ENCODE data around the gene ADAM17. TPM values are rescaled to one million over a fixed set of nuclear protein-coding genes. Genes with fewer than 3 reads are reported as not detected.
"Not testable (repeated sequence)": the region's sequence is repeated elsewhere in the genome, so short reads cannot be mapped to it uniquely, and the experiment has no call there.

The ADAM17 gene
- total RNA-seq, 1 donor from 2014 or later = 49.1 TPM

DNA sequence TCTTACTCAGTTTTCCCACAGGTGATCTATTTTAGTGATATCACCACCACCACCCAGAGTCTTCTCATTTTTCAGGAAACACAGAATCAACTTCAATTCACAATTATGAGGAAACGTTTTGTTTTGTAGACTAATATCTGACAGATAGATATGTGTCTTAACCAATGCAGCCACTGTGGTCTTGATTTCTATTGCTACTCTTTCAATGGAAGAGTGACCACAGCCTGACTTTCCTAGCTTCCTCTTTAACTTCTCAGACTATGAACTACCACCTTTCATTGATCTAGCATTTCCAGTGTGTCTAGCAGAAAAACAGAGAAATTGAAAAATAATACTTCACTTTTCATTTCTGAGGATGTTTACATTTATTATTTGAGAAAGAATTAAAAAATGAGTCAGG lies 20.5 kb downstream of the ADAM17 start:
- no peak for DNase-seq (ENCODE audit: low spot score)
- no peak for ATAC-seq
- intact Hi-C loops (cut with DNase I) = no loop called here

DNA sequence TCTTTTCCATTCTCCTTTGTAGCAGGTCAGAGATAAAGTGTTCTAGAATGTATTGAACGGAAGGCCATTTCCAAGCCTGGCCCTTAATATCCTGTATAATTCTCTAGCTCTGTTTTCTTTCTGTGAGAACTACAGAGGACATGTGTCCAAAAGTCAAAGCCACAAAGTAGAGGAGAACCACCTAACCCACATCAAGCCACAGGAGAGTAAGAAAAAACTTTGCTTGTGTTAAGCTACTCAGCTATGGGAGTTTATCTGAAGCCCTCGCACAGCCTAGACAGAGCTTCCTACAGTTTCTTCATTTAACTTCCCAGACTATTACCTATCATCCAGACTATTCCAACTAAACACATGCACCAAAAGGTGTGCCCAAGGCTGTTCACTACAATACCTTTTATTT lies 22.0 kb downstream of the ADAM17 start:
- DNase-seq (ENCODE audit: low spot score) (no peak), ATAC-seq (no peak)
- intact Hi-C loops (cut with DNase I) = no loop called here

DNA sequence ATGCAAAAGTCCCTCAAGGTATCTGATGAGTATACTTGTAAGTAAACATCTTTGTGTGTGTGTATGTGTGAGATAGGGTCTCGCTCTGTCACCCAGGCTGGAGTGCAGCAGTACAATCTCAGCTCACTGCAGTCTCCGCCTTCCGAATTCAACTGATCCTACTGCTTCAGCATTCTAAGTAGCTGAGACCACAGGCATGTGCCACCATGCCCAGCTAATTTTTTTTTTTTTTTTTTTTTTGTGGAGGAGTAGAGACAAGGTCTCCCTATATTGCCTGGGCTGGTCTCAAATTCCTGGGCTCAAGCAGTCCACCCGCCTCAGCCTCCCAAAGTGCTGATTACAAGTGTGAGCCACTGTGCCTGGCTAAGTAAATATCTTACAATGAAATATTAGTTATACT lies 23.2 kb downstream of the ADAM17 start:
- intact Hi-C loops (cut with DNase I) = no loop called here
- ATAC-seq (no peak), DNase-seq (ENCODE audit: low spot score) (no peak)

DNA sequence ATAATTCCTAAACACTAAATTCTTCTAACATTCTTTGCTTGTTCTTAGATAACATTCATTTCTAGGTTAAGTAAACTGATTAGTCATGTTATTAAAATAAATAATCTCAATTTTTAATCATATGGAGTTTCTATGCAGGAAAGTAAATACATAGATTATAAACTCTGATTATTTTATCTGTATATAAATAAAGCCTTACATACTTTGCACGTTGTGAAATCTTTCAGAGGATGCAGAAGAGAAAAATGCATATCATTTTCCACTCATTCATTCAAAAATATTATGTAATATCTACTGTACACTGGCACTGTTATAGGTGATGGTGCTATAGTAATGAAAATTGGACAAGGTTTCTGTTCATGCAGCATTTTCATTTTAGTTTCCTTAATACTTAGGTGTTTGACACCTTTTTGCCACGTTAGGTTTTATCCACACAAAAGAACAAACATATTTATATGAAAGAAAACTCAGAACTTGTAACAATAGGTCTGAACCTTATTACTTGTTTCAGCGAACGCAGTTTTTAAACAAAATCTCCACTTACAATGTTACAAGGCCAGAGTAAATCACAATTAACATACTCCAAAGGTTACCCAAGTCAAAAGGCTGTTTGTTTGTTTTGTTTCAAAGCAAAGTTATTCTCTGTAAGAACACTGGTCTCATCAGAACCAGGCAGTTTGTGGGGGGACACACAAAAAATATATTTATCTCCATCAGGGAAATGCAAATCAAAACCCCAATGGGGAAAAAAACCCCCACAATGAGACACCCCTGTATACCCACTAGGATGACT lies 27.4 kb downstream of the ADAM17 start:
- intact Hi-C loops (cut with DNase I) = no loop called here
- no peak for ATAC-seq
- DNase-seq (ENCODE audit: low spot score) = no peak

DNA sequence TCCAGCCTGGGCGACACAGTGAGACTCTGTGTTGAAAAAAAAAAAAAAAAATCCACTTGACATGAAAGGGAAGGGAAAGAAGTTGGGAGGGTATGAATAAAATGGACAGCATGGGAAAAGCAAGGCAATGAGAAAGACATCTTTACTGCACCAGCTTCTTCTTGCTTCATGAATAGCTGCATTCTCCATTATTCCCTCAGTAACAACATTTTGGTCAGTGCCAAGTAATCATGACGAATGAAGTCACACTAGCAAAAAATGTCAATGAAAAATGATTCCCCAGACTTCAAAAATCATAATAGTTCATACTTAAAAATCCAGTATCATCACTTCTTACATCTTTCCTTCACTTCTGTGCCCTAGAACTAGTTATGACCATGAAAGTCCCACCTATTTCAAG lies 30.4 kb downstream of the ADAM17 start:
- no peak for DNase-seq (ENCODE audit: low spot score)
- ATAC-seq = peak; percentile 32
- intact Hi-C loops (cut with DNase I) = no loop called here

DNA sequence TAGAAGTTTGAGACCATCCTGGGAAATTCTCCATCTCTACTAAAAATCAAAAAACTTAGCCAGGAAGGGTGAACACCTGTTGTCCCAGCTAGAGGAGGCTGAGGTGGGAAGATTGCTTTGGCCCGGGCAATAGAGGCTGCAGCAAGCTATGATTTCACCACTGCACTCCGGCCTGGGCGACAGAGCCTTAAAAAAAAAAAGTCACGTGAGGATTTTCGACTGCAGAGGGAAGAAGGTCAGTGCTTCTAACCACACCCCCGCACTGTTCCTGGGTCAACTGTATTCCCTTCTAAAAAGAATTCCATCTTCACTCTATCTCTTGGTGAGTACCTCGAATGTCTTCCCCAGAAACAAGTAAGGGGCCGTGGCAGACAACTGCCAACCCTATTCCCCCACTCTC lies 31.3 kb downstream of the ADAM17 start:
- intact Hi-C loops (cut with DNase I) = no loop called here
- DNase-seq (ENCODE audit: low spot score) (no peak), ATAC-seq (no peak)

DNA sequence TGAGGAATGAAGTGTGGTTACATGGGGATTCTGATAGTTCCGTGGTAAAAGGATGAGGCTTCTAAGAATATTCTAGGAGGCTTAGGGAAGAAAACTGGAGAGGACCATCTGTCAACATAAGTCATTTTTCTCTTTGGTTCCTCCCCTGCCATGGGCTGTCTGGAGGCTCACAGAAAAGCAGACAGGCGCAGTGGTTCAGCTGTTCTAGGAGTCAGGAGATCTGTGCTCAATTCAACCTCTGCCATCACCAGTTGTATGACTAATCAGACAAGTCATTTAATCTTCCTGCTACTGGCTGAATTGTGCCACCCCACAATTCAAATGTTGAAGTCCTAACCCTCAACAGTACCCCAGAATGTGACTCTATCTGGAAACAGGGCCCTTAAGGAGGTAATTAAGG lies 36.4 kb downstream of the ADAM17 start:
- intact Hi-C loops (cut with DNase I) = no loop called here
- DNase-seq (ENCODE audit: low spot score) (no peak), ATAC-seq (no peak)

DNA sequence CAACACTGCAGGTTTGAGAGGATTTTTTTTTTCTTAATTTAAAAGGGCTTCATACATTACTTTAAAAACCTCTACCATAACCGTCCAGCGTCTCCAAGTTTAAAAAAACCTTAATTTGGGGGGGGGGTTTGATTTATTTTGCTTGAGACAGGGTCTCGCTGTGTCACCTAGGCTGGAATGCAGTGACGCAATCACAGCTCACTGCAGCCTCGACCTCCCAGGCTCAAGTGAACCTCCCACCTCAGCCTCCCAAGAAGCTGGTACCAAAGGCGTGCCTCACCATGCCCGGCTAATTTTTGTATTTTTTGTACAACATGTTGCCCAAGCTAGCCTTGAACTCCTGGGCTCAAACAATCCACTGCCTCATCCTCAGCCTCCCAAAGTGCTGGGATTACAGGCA lies 36.9 kb downstream of the ADAM17 start:
- no peak for DNase-seq (ENCODE audit: low spot score)
- ATAC-seq = no peak
- intact Hi-C loops (cut with DNase I) = no loop called here

DNA sequence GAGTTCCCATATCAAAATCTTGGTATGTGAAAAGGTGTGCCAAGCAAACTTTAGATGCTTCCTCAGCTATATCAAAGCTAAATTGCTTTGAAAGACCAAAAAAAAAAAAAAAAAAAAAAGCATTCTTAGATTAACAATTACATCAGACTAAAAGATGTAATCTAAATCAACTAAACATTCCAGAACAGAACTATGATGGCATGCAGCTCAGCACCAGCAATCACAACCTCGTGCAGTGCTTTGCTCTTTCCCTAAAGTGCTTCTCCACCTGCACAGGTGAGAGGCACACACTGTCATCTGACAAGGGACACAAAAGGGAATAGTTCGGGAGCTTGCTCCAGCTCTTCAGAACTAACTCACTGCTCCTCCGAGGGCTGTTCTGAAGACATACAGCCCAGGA lies 37.5 kb downstream of the ADAM17 start:
- intact Hi-C loops (cut with DNase I) = no loop called here
- no peak for ATAC-seq
- DNase-seq (ENCODE audit: low spot score) = no peak

DNA sequence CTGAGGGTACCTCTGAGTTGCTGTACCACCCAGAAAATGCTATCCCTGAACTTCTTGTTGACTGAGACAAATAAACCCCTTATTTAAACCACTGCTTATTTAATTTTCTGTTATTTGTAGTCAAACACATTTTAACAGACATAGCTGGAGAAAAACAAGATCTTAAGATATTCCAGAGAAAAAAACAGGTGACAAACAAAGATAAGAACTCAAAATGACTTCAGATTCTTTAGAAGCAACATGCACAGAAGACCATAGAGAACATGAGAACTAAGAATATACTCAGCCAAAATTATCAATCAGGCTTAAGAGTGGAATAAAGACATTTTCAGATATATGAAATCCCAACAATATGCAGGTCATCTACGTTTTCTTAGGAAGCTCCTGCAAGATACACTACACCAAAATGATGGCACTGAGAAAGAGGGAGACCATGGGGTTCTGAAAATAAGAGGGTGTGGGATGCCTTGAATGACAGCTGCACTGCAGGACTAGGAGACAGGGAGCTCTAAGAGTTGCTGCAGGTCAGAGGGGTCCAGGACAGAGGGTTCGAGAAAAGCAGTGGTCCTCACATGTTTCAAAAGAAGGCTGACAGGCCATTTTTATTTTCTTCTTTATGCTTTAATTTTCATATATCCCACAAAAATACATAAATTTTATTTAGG lies 38.4 kb downstream of the ADAM17 start:
- no peak for DNase-seq (ENCODE audit: low spot score)
- intact Hi-C loops (cut with DNase I) = no loop called here
- ATAC-seq = no peak

DNA sequence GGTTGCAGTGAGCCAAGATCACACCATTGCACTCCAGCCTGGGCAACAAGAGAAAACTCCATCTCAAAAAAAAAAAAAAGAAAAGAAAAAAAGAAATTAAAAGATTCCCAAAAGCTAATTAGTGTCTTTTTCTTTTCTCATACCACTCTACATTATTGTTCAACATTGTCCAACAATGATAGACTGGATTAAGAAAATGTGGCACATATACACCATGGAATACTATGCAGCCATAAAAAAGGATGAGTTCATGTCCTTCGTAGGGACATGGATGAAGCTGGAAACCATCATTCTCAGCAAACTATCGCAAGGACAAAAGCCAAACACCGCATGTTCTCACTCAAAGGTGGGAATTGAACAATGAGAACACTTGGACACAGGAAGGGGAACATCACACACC lies 41.7 kb downstream of the ADAM17 start:
- ATAC-seq; DNase-seq (ENCODE audit: low spot score); intact Hi-C loops (cut with DNase I): not testable (repeated sequence)

DNA sequence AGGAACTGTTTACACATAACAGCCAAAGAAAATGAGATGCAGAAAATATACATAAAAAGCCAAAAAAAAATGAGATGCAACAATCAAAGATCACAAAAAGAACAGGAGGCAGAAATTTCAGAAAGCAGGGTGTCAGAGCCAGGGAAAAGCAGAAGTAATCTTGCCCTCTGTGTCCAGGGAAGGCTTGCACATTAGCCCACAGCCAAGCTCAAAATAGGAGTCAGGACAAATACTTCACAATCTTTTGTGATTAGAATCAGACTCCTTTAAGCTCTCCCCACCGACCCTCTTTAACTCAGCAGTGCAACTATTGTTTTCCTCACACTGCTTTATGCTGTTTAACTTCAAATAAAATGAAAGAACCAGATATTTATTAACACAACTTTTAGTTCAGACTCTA lies 46.7 kb downstream of the ADAM17 start:
- ATAC-seq = no peak
- intact Hi-C loops (cut with DNase I) = no loop called here
- DNase-seq (ENCODE audit: low spot score) = no peak

DNA sequence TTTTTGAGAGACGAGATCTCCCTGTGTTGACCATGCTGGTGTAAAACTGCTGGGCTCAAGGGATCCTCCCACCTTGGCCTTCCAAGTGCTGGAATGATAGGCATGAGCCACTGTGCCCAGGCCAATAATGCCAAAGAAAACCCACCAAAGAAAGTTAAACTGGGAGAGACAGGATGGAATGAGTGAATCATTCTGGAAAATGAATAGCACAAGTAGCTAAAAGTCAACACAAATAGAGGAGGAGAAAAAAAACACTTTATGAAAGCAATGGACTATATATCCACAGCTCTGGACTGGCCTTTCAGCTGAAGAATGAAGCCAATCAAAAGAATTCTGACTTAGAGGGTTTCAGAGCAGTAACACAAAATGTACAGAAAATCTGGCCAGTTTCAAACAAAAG lies 57.4 kb downstream of the ADAM17 start:
- intact Hi-C loops (cut with DNase I) = no loop called here
- ATAC-seq = no peak
- no peak for DNase-seq (ENCODE audit: low spot score)

DNA sequence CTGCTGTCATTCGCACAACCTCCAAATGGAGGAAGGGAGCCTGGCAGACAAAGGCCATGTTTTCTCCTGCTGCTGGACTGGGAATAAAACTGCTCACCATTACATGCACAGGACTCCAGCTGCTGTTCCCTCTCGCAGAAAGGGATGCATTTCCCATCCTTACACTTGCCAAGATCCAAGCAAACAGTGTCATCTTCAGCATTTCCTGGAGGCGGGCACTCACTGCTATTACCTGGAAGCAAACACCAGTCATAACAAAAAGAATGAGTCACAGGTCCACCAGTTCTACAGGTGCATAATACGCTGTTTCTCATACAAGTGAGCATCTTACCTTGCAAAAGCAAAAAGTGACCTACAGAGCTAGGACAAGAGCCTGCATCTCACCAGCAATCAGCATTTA lies 58.6 kb downstream of the ADAM17 start:
- no peak for ATAC-seq
- intact Hi-C loops (cut with DNase I) = loop anchor here (2.0 kb wide), 1 partner anchor 50 kb away; no protein-coding TSS in a partner anchor
- DNase-seq (ENCODE audit: low spot score) = no peak

DNA sequence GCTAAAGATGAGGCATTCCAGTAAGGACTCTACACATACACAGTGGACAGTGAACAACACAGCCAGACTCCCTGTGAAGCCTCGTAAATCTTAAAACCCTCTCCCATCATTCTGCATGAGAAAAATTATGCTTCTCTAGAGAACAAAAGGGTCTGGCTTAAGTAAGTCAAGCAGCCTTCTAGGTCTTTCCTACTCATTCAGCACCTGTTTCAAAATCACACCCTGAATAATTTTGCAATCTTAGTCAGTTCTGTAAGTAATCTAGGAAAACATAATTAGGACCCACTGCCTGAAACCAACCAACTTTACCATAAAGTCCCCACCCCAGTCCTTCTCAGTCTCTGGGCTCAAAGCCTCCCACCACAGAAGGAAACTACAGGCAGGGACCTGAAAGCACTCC lies 61.5 kb downstream of the ADAM17 start:
- no peak for DNase-seq (ENCODE audit: low spot score)
- no peak for ATAC-seq
- intact Hi-C loops (cut with DNase I) = no loop called here

DNA sequence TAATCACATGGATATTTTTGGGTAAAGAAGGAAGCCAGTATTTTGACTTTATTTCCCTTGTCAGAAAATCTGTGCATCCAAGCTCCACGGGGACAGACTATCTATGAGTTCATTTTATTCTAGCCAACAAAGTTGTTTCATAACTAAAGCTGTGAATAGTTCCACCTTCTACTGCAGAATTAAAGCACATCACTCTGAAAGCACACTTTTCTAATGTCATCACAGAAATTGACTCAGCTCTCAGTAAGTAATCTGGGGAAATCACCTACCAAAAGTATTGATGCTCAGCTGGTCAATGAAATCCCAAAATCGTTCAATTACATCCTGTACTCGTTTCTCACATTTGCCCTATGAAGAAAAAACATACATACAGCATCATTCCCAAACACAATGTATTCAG lies 62.2 kb downstream of the ADAM17 start:
- DNase-seq (ENCODE audit: low spot score) = no peak
- no peak for ATAC-seq
- intact Hi-C loops (cut with DNase I) = no loop called here

DNA sequence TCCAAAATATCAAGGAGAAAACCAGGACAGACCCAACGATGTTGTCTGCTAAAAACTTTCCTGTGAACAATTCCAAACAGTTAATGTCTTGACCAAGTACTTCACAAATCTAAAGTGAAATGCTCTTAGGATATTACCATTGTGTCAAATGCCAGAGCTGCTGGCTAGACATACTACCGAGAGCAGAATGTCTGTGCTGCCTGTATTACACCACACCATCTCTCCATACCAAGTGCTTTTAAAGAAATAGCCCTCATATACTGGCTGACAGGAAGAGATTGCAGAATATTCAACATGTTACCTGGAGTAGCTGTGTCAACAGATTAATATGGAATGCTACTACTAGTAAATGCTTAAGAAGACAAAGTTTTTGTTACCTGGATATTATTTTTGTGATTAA lies 62.7 kb downstream of the ADAM17 start:
- DNase-seq (ENCODE audit: low spot score) (no peak), ATAC-seq (no peak)
- intact Hi-C loops (cut with DNase I) = no loop called here

DNA sequence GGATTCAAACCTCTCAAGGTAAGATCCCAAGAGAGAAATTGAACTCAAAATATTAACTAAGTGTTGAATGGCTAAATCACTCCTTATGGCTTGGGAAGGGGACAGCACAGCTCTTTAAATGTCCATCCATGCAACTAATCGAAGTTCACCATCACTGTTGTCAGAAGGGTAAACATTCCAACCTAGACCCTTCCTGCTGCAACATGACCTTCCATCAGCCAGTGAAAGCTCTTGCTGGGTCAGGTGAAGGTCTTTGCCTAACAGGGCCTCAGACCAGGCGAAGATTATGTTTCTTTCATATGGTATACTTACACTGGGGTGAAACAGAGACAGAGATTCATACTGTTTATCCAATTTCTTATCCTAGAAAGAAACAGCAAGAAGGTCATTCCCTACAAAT lies 64.8 kb downstream of the ADAM17 start:
- intact Hi-C loops (cut with DNase I) = no loop called here
- DNase-seq (ENCODE audit: low spot score) (no peak), ATAC-seq (no peak)

DNA sequence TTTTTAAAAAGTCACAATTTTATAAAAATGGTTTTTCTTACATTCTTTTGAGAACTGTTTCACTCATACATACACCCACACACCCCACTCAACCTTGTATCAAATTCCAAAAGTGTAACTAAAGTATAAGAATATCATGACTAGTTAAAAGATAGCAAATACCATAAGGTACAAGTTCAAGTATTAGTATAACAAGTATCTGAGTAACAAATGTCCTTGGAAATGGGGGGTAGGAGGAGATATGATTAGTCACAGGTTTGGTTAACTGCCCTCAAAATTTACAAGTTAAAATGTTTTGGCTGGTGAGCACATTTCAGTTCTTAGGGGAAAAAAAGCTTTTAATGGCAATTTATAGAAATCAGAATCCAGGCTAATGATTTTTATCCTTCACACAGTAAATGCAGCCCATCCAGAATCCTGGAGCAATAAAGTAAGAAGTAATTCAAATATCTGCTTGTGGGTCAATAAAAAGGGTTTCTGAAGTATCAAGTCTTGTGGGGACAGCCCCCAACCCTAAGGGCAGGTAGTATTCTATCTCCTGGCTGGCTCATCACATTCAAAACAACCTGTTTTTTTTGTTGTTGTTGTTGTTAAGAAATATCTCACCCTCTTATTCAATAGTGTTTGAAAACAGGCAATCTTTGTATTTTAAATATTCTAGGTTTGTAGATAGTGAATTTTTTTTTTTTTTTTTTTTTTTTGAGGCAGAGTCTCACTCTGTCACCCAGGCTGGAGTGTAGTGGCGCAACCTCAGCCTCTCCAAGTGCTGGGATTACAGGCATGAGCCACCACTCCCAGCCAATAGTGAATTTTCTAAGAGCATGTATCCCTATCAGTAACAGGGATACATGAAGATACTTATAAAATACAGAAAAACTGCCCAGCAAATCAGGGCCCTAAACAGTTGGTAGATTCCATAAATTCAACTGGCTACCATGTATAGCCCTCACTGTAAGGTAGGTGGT lies 66.8 kb downstream of the ADAM17 start:
- no peak for DNase-seq (ENCODE audit: low spot score)
- ATAC-seq = no peak
- intact Hi-C loops (cut with DNase I) = no loop called here

DNA sequence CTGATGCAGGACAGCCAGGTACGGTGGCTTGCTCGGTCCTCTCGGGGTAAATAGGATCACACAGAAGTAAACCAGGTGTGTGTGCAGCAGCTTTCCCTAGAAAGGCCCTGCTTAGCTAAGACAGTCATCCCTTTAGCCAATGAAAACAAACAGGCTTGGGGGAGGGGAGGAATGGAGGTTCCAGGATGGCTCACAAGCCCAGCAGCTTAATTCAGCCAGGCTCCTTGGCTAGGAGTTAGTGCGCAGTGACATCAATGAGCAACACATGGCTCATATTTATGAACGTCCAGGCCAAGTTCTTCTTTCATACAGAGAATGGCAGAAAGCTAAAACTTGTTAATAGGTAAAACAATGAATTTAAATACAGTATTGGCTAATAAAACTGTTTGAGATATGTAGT lies 71.1 kb downstream of the ADAM17 start:
- intact Hi-C loops (cut with DNase I) = no loop called here
- ATAC-seq (no peak), DNase-seq (ENCODE audit: low spot score) (no peak)
